ENCODE measurements around the gene PSD4. TPM values are rescaled to one million over a fixed set of nuclear protein-coding genes. Genes with fewer than 3 reads are reported as not detected.

The PSD4 gene
- total RNA-seq, 1 experiment from 2014 or later, result 12.6 TPM

GRCh38 chr2:113198790-113199612 is 25.2 kb downstream of the PSD4 start:
- Histone ChIP-seq H3K4me1 (ENCODE audit: control insufficient read depth in 1 of 2, insufficient read depth in 2 of 2, low read length in 2 of 2) (peaks cover 12 to 34% of the 10 kb centered on the region in 2 experiments), H3K9me3 (ENCODE audit: control insufficient read depth in 1 of 2, insufficient read depth in 1 of 2, low read depth in 1 of 2, low read length in 2 of 2) (no peaks in the 10 kb centered on the region), H3K4me2 (ENCODE audit: low read length) (peak overlapping the region; percentile 92), H3K27me3 (ENCODE audit: insufficient read depth, low read length) (no peaks in the 10 kb centered on the region), H4K20me1 (ENCODE audit: insufficient read depth) (no peaks in the 10 kb centered on the region), H3K9ac (ENCODE audit: low read length) (peak overlapping the region; percentile 57), H3K9me2 (ENCODE audit: insufficient read depth) (no peaks in the 10 kb centered on the region), H3K79me2 (ENCODE audit: insufficient read depth, low read length) (no peaks in the 10 kb centered on the region), H3K27ac (ENCODE audit: low read depth, low read length) (peak overlapping the region; percentile 93), H2AFZ (ENCODE audit: low read depth, low read length, poor library complexity, severe bottlenecking) (no peak overlapping the region), H3K4me3 (replicated peaks in 1 of 2; ENCODE audit: low read depth in 1 of 2, low read length in 2 of 2) (peak overlapping the region; percentile 50 to 69), H3K36me3 (ENCODE audit: control insufficient read depth in 1 of 2, insufficient read depth in 2 of 2, low read length in 2 of 2) (no peaks in the 10 kb centered on the region; a peak in 1 of 4 replicates)
- CTCF ChIA-PET, result interaction anchor here (0.6 to 4.1 kb wide), 31 partner anchors 12 to 257 kb away, joined by 3 to 103 read pairs (median 4); no protein-coding TSS in a partner anchor
- no TSS peak for BruUV-seq (replicated peaks)
- TF ChIP-seq CBX3 (IDR thresholded peaks at IDR 0.05; ENCODE audit: low read depth) (peak; percentile 58; the same call in 1 of the 2 replicates), SRF (IDR thresholded peaks at IDR 0.05; ENCODE audit: low read depth) (no peak), ZNF274 (IDR thresholded peaks at IDR 0.05; ENCODE audit: low read depth, low read length) (no peak), TCF7L2 (IDR thresholded peaks at IDR 0.05; ENCODE audit: borderline replicate concordance, extremely low read depth, insufficient read depth, insufficient read length) (no peak), YY1 (IDR thresholded peaks at IDR 0.05; ENCODE audit: extremely low read depth, insufficient replicate concordance, low read depth, low read length) (peak; percentile 4), POLR2A (IDR thresholded peaks at IDR 0.05; ENCODE audit: borderline replicate concordance, extremely low read depth, insufficient read depth, insufficient read length) (peak; percentile 46), MAX (IDR thresholded peaks at IDR 0.05) (peak; percentile 96), RAD21 (IDR thresholded peaks at IDR 0.05; ENCODE audit: low read depth) (peak; percentile 80), CTCF (IDR thresholded peaks at IDR 0.05 in 2 of 3, conservative IDR thresholded peaks at IDR 0.05 in 1 of 3; ENCODE audit: borderline replicate concordance in 1 of 3, insufficient read depth in 1 of 3, low read depth in 2 of 3, low read length in 2 of 3) (peak; percentile 71 to 98 (median 80)), ZFX (IDR thresholded peaks at IDR 0.05) (peak; percentile 67; the same call in 1 of the 2 replicates), POLR2AphosphoS5 (IDR thresholded peaks at IDR 0.05; ENCODE audit: low read depth, low read length) (peak; percentile 72; the same call in 1 of the 2 replicates), SP1 (IDR thresholded peaks at IDR 0.05; ENCODE audit: low read depth) (no peak; the same call in 1 of the 2 replicates)
- ATAC-seq (peak; percentile 86), DNase-seq (ENCODE audit: low read depth, low spot score) (peak; percentile 71)
- intact Hi-C loops (cut with micrococcal nuclease), result loop anchor here (1.0 to 5.0 kb wide), 4 partner anchors 36 to 119 kb away; no protein-coding TSS in a partner anchor
- RAD21 ChIA-PET (ENCODE audit: low non-redundant PET in 1 of 2, low total read pairs in 2 of 2, uncharacterized antibody in 2 of 2, unreplicated experiment in 2 of 2), result interaction anchor here (0.6 to 1.3 kb wide), 7 partner anchors 36 to 182 kb away, joined by 3 to 12 read pairs (median 3); no protein-coding TSS in a partner anchor
- POLR2A ChIA-PET, result interaction anchor here (0.5 to 2.3 kb wide), 10 partner anchors 21 to 706 kb away, joined by 3 to 11 read pairs (median 6); no protein-coding TSS in a partner anchor

Data from HCT116 (cell line).